T47D (cell line): ENCODE data around the gene CNIH4.
"Not testable (repeated sequence)": the region's sequence is repeated elsewhere in the genome, so short reads cannot be mapped to it uniquely, and the experiment has no call there.

Experiments
- DNase-seq, 2 experiments: peaks; one replicate each; pipeline versions ENCODE4 v3.0.0 to v3.0.0-alpha.2; 2011 to 2012; ENCODE audit warnings: low read depth in 1 of 2, low spot score in 1 of 2
- JUND ChIP-seq: IDR thresholded peaks from 2 replicates; pipeline ENCODE4 v1.6.1; 2012; ENCODE audit warnings: low read depth
- in situ Hi-C: cut with HindIII; loops from 2 replicates; pipeline ENCODE4 v1.10.0; 2016; ENCODE audit warnings: low sequenced_read_pairs, low pct_unique_long_range_greater_than_20kb

Gene CNIH4

GRCh38 chr1:224333309-224333926 lies 23.3 kb upstream of the CNIH4 start:
- in situ Hi-C loops, result no loop called here
- DNase-seq, result peak in 1 of 2 experiments; percentile 85
- TF ChIP-seq JUND, result no peak

GRCh38 chr1:224333939-224334786 lies 22.5 kb upstream of the CNIH4 start:
- in situ Hi-C loops, result no loop called here
- no peak for TF ChIP-seq JUND
- DNase-seq, result peak in 1 of 2 experiments; percentile 26

GRCh38 chr1:224338150-224338838 lies 18.4 kb upstream of the CNIH4 start:
- DNase-seq, result peak in 1 of 2 experiments; percentile 66
- no peak for TF ChIP-seq JUND
- in situ Hi-C loops, result no loop called here

- TF ChIP-seq JUND, result no peak
- in situ Hi-C loops, result no loop called here
- DNase-seq, result no peak
Observed at GRCh38 chr1:224339442-224340033, 17.1 kb upstream of the CNIH4 start.

GRCh38 chr1:224340453-224341384 lies 16.0 kb upstream of the CNIH4 start:
- in situ Hi-C loops, result not testable (repeated sequence)
- peak in 1 of 2 experiments; percentile 49 for DNase-seq

- in situ Hi-C loops, result no loop called here
- no peak for DNase-seq
- no peak for TF ChIP-seq JUND
Observed at GRCh38 chr1:224343679-224344078, 13.0 kb upstream of the CNIH4 start.

- TF ChIP-seq JUND, result no peak
- in situ Hi-C loops, result no loop called here
- no peak for DNase-seq
Observed at GRCh38 chr1:224348137-224348536, 8.5 kb upstream of the CNIH4 start.

- in situ Hi-C loops, DNase-seq: not testable (repeated sequence)
Observed at GRCh38 chr1:224349716-224350115, 7.0 kb upstream of the CNIH4 start.

- in situ Hi-C loops, DNase-seq: not testable (repeated sequence)
Observed at GRCh38 chr1:224352436-224353085, 4.1 kb upstream of the CNIH4 start.

GRCh38 chr1:224353975-224354925 lies 2.4 kb upstream of the CNIH4 start:
- TF ChIP-seq JUND, result no peak
- in situ Hi-C loops, result no loop called here
- no peak for DNase-seq
